ES-I3 (cell line): ENCODE results near the gene KIF16B.

Experiments
- H3K36me3 ChIP-seq: 2 replicates; pipeline ENCODE4 v1.6.1; 2013; ENCODE audit warnings: mild to moderate bottlenecking, low read length, control low read depth, moderate library complexity; ENCODE audit not compliant: insufficient read depth
- H3K4me1 ChIP-seq: 2 replicates; pipeline ENCODE4 v1.6.1; 2013; ENCODE audit warnings: mild to moderate bottlenecking, control low read depth, low read length; ENCODE audit not compliant: insufficient read depth
- H3K9ac ChIP-seq: 2 replicates; pipeline ENCODE4 v1.6.1; 2013; ENCODE audit warnings: low read depth, mild to moderate bottlenecking, low read length, moderate library complexity
- H3K9me3 ChIP-seq: 2 replicates; pipeline ENCODE4 v1.6.1; 2013; ENCODE audit warnings: mild to moderate bottlenecking, low read length, moderate library complexity; ENCODE audit not compliant: control insufficient read depth, insufficient read depth

Gene KIF16B

GRCh38 chr20:16400234-16400633 lies 173.0 kb downstream of the KIF16B start:
- Histone ChIP-seq H3K4me1 (no peaks in the 10 kb centered on the region; the same call in 1 of the 2 replicates), H3K36me3 (no peaks in the 10 kb centered on the region; the same call in 1 of the 2 replicates), H3K9me3 (no peaks in the 10 kb centered on the region), H3K9ac (no peak overlapping the region)

DNA sequence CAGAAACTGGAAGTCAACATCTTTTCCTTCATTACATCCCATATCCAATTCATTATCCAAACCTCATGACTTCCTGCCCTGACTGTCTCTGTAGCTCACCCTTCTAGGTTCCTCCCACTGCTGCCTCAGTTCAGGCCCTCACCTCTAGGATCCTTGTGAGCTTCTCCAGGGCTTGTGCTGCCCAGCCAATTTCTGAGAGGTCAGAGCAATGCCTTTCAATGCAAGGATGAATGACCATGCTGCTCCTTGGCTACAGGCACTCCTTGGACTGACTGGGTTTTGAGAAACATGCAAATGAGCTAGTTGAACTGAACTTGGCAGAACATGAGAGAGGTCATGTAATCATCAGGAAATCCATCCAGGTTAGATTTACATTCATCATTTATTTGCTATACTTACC lies 173.4 kb downstream of the KIF16B start:
- H3K36me3 ChIP-seq: no peaks in the 10 kb centered on the region; the same call in 1 of the 2 replicates
- no peak overlapping the region for H3K9ac ChIP-seq
- H3K4me1 ChIP-seq: no peaks in the 10 kb centered on the region; the same call in 1 of the 2 replicates
- no peaks in the 10 kb centered on the region for H3K9me3 ChIP-seq

DNA sequence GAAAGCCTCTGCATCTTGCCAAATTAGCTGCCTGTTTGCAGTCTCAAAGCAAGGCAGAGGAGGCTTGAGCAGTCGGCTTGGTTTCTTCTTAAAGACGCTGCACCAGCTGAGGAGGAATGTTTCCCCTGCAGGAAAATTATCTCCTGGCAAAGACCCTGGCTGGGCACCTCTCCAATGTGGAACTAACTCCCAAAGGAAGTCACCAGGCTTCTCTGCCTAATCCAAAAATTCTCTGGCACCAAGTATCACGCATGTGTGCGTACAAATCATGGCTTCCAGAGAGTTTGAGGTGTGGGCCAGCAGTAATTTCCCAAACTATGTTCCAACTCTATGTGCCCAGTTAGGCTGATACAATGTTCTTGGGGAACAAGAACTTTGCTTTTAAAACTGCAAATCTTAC lies 176.2 kb downstream of the KIF16B start:
- Histone ChIP-seq H3K36me3 (no peaks in the 10 kb centered on the region; the same call in 1 of the 2 replicates), H3K4me1 (no peaks in the 10 kb centered on the region; the same call in 1 of the 2 replicates), H3K9ac (no peak overlapping the region), H3K9me3 (no peaks in the 10 kb centered on the region)

GRCh38 chr20:16395366-16395765 lies 177.9 kb downstream of the KIF16B start:
- H3K9me3 ChIP-seq: no peaks in the 10 kb centered on the region
- no peak overlapping the region for H3K9ac ChIP-seq
- no peaks in the 10 kb centered on the region for H3K36me3 ChIP-seq
- H3K4me1 ChIP-seq: no peaks in the 10 kb centered on the region; the same call in 1 of the 2 replicates

DNA sequence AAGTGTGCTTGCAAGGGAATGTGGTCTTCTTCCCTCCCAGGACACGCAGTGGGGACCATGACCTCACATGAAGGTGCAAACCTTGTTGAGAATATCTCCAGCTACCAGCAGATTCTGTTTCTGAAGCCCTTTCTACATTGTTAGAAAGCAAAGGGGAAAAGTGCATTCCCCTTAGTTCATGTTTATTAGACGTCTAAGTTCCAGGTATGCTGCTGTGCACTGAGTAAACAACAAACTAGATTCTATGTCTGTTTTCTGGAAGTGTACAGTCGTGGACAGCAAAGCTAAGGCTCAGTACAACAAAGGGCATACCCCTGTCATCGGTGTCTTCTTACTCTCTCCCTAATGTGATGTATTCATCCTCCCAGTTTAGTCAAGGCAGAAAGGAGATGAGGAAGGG lies 178.5 kb downstream of the KIF16B start:
- no peaks in the 10 kb centered on the region for H3K9me3 ChIP-seq

DNA sequence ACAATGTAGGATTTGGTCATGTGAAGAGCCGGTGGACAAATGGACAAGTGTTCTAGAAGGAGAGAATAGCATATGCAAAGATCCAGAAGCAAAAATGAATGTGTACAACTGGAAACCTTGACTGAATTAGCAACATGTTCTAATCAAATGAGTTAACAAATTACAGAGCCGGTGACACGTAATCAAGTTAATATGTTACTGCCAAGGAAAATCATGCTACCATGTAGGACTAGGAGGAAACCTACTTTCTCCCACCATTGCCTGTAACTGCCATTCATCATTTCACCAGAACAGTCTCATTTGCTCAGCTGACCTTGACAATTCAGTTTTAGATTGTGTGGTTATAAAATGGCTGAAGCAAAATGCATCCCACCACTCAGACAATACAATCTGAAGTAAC lies 179.4 kb downstream of the KIF16B start:
- Histone ChIP-seq H3K9ac (no peak overlapping the region), H3K4me1 (no peaks in the 10 kb centered on the region; the same call in 1 of the 2 replicates), H3K9me3 (no peaks in the 10 kb centered on the region), H3K36me3 (no peaks in the 10 kb centered on the region)

More for the DNA sequence above, 178.5 kb downstream of the KIF16B start:
- Histone ChIP-seq H3K36me3 (no peaks in the 10 kb centered on the region), H3K4me1 (no peaks in the 10 kb centered on the region; the same call in 1 of the 2 replicates), H3K9ac (no peak overlapping the region)

DNA sequence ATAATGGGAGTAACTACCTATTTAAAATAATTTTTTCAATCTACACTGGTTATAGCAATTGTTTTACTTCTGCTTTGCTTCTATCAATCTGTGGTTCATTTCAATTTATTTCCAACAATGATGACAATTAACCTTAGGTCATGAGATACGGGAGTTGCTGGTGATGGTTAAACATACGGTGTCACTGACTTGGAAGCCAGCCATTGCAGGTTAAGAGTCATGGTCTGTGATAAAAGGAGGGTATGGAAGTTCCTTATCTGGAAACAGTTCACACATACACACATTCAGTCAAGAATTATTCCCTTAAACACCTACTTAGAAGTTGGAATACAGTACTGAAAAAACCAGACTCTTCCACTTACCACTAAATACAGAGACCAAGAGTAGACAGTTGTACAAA lies 180.0 kb downstream of the KIF16B start:
- no peak overlapping the region for H3K9ac ChIP-seq
- no peaks in the 10 kb centered on the region; the same call in 1 of the 2 replicates for H3K4me1 ChIP-seq
- no peaks in the 10 kb centered on the region for H3K9me3 ChIP-seq
- no peaks in the 10 kb centered on the region for H3K36me3 ChIP-seq

GRCh38 chr20:16392346-16392745 lies 180.9 kb downstream of the KIF16B start:
- Histone ChIP-seq H3K9ac (no peak overlapping the region), H3K36me3 (no peaks in the 10 kb centered on the region), H3K4me1 (no peaks in the 10 kb centered on the region; the same call in 1 of the 2 replicates), H3K9me3 (no peaks in the 10 kb centered on the region)

GRCh38 chr20:16390991-16391390 lies 182.3 kb downstream of the KIF16B start:
- H3K4me1 ChIP-seq: no peaks in the 10 kb centered on the region; the same call in 1 of the 2 replicates
- no peaks in the 10 kb centered on the region for H3K9me3 ChIP-seq
- no peaks in the 10 kb centered on the region for H3K36me3 ChIP-seq
- no peak overlapping the region for H3K9ac ChIP-seq

DNA sequence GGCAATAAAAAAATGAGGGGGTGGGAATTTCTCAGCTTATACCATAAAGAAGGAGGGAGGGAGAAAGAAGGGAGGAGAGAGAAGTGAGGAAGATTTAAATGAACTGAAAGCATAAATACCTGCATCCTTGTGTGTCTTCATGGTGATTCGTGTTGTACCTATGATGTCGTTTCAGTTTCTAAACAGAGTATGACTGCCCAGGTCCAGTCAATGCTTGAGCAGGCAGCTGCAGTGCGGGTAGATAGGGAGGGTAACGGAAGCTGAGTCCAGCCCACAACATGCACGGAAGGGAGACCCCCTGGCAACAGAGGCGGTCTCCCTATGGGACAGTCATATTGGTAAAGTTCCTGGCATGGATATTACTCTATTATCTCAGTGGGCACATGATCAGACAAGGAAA lies 184.5 kb downstream of the KIF16B start:
- Histone ChIP-seq H3K9ac (no peak overlapping the region), H3K36me3 (no peaks in the 10 kb centered on the region), H3K4me1 (no peaks in the 10 kb centered on the region), H3K9me3 (no peaks in the 10 kb centered on the region)

GRCh38 chr20:16387666-16388065 lies 185.6 kb downstream of the KIF16B start:
- H3K36me3 ChIP-seq: no peaks in the 10 kb centered on the region; the same call in 1 of the 2 replicates
- H3K4me1 ChIP-seq: no peaks in the 10 kb centered on the region
- no peaks in the 10 kb centered on the region for H3K9me3 ChIP-seq
- H3K9ac ChIP-seq: no peak overlapping the region

GRCh38 chr20:16385891-16386290 lies 187.4 kb downstream of the KIF16B start:
- Histone ChIP-seq H3K4me1 (no peaks in the 10 kb centered on the region), H3K36me3 (no peaks in the 10 kb centered on the region; the same call in 1 of the 2 replicates), H3K9ac (no peak overlapping the region), H3K9me3 (no peaks in the 10 kb centered on the region)

GRCh38 chr20:16385462-16385861 lies 187.8 kb downstream of the KIF16B start:
- Histone ChIP-seq H3K9ac (no peak overlapping the region), H3K36me3 (no peaks in the 10 kb centered on the region; the same call in 1 of the 2 replicates), H3K9me3 (no peaks in the 10 kb centered on the region), H3K4me1 (no peaks in the 10 kb centered on the region)

GRCh38 chr20:16381444-16381843 lies 191.8 kb downstream of the KIF16B start:
- H3K9ac ChIP-seq: no peak overlapping the region
- no peaks in the 10 kb centered on the region for H3K9me3 ChIP-seq
- H3K36me3 ChIP-seq: no peaks in the 10 kb centered on the region; the same call in 1 of the 2 replicates
- no peaks in the 10 kb centered on the region for H3K4me1 ChIP-seq

GRCh38 chr20:16378712-16379370 lies 194.4 kb downstream of the KIF16B start:
- no peaks in the 10 kb centered on the region for H3K9me3 ChIP-seq
- no peaks in the 10 kb centered on the region for H3K4me1 ChIP-seq
- no peaks in the 10 kb centered on the region; the same call in 1 of the 2 replicates for H3K36me3 ChIP-seq
- no peak overlapping the region for H3K9ac ChIP-seq
